GM21423 (cell line): ENCODE results near the gene RAB3C.

ENCODE experiments used
- ATAC-seq: cut with Tn5 transposase; IDR thresholded peaks from one replicate; pipeline ENCODE4 v1.9.1; 2021; ENCODE audit warnings: mild to moderate bottlenecking, moderate library complexity; ENCODE audit not compliant: unreplicated experiment

The RAB3C gene

GRCh38 chr5:58905944-58906343 lies 323.1 kb downstream of the RAB3C start:
- ATAC-seq: no peak
